GM23248 (cell line): ENCODE data around the gene HOXC11. TPM values are rescaled to one million over a fixed set of nuclear protein-coding genes. Genes with fewer than 3 reads are reported as not detected.

Experiments
- DNase-seq: peaks from one replicate; pipeline ENCODE4 v3.0.0-alpha.2; 2015
- H2AFZ ChIP-seq: fragments of 200-600 bp; sonication (generic); 2 replicates; pipeline ENCODE4 v1.6.1; 2016; ENCODE audit warnings: antibody characterized with exemption
- H3F3A ChIP-seq: fragments of 200-600 bp; sonication (generic); 2 replicates; pipeline ENCODE4 v1.6.1; 2016; ENCODE audit warnings: mild to moderate bottlenecking, antibody characterized with exemption, mixed run types; ENCODE audit not compliant: insufficient read depth
- H3K27ac ChIP-seq: fragments of 200-600 bp; sonication (generic); 2 replicates; pipeline ENCODE4 v1.5.1; 2016; ENCODE audit warnings: mild to moderate bottlenecking
- H3K27me3 ChIP-seq: fragments of 200-600 bp; sonication (generic); replicated peaks from 2 replicates; pipeline ENCODE4 v1.6.1; 2016; ENCODE audit warnings: mild to moderate bottlenecking; ENCODE audit not compliant: insufficient read depth
- H3K36me3 ChIP-seq: fragments of 200-600 bp; sonication (generic); 2 replicates; pipeline ENCODE4 v1.6.1; 2016; ENCODE audit warnings: low read depth, mild to moderate bottlenecking
- H3K4me1 ChIP-seq: fragments of 200-600 bp; sonication (generic); 2 replicates; pipeline ENCODE4 v1.6.1; 2016; ENCODE audit warnings: mild to moderate bottlenecking; ENCODE audit not compliant: insufficient read depth
- H3K4me2 ChIP-seq: fragments of 200-600 bp; sonication (generic); one replicate; pipeline ENCODE4 v1.6.1; 2016; ENCODE audit warnings: mild to moderate bottlenecking; ENCODE audit not compliant: unreplicated experiment
- H3K4me3 ChIP-seq: fragments of 200-600 bp; sonication (generic); 2 replicates; pipeline ENCODE4 v1.5.1; 2016; ENCODE audit warnings: mild to moderate bottlenecking
- H3K79me2 ChIP-seq: fragments of 200-600 bp; sonication (generic); 2 replicates; pipeline ENCODE4 v1.6.1; 2016; ENCODE audit warnings: mild to moderate bottlenecking; ENCODE audit not compliant: insufficient read depth
- H3K9ac ChIP-seq: fragments of 200-600 bp; sonication (generic); 2 replicates; pipeline ENCODE4 v1.6.1; 2016; ENCODE audit warnings: mild to moderate bottlenecking
- H3K9me2 ChIP-seq: fragments of 200-600 bp; sonication (generic); 2 replicates; pipeline ENCODE4 v1.6.1; 2016; ENCODE audit warnings: mixed run types, mild to moderate bottlenecking, moderate library complexity; ENCODE audit not compliant: insufficient read depth
- H3K9me3 ChIP-seq: fragments of 200-600 bp; sonication (generic); one replicate; pipeline ENCODE4 v1.6.1; 2017; ENCODE audit warnings: low read depth
- H4K20me1 ChIP-seq: fragments of 200-600 bp; sonication (generic); 2 replicates; pipeline ENCODE4 v1.6.0; 2016; ENCODE audit not compliant: insufficient read depth
- EZH2 ChIP-seq: fragments of 200-600 bp; sonication (generic); IDR thresholded peaks from 2 replicates; pipeline ENCODE4 v1.6.1; 2018; ENCODE audit warnings: antibody characterized with exemption, mild to moderate bottlenecking; ENCODE audit not compliant: insufficient read depth, poor library complexity, severe bottlenecking
- EZH2phosphoT487 ChIP-seq: fragments of 200-600 bp; sonication (generic); IDR thresholded peaks from 2 replicates; pipeline ENCODE4 v1.6.1; 2018; ENCODE audit warnings: antibody characterized with exemption, moderate library complexity, mild to moderate bottlenecking, low read depth; ENCODE audit not compliant: insufficient read depth
- WGBS, 2 experiments: methylation state at CpG; one replicate each; pipeline ENCODE4 v1.1.6; 2015 to 2017; ENCODE audit warnings: low lambda C conversion rate in 2 of 2, low coverage in 1 of 2; ENCODE audit errors: missing lambda C conversion rate in 2 of 2; 5-methylcytosine and 5-hydroxymethylcytosine counted together
- in situ Hi-C: fragments of 300-500 bp; cut with MboI; formaldehyde crosslinking; loops from 2 replicates; pipeline ENCODE4 v1.15.0; 2020
- polyA plus RNA-seq: library from polyadenylated mRNA; unstranded; fragments of >200 nt; fragmentation: Nextera tagmentation; extraction: Ambion mirVana; gene quantifications from 2 replicates; pipeline ENCODE4 v1.2.1, GENCODE V29; 2016
- total RNA-seq: library from RNA; depleted of rRNA; stranded (reverse); fragments of >200 nt; shearing (Covaris generic); gene quantifications from 2 replicates; pipeline ENCODE4 v1.2.3, GENCODE V29; 2014

The HOXC11 gene
- total and polyA plus RNA-seq, 2 experiments from 2014 or later, result not detected

DNA sequence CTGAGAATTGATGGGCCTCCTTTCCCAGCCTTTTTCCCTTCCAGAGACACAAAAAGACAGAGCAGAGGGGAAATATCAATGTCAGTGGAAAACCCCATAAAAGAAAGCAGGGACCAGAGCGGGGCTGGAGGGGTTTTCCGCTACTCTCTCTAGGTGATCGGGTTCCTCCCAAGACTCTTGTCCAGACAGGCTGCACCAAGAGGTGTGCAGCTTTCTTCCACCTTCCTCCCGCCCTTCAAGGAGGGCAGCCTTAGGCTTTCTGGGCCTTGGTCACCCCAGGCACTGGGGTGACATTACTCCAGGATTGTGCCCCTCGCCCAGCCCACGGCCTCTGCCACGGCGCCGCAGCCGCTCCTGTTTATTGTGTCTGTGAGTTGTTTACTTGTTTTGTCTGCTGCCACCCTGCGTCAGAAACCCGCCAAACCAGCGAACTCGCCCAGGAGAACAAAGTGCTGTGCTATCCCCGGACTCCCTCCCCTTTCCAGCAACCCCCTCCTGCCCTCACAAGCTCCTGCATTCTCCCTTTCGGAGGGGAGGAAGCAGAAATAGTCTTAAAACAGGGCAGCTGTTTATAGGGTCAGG is 48.6 kb downstream of the HOXC11 start:
- peak overlapping the region; percentile 94 for H3K4me2 ChIP-seq
- no peaks in the 10 kb centered on the region for H4K20me1 ChIP-seq
- H3K27me3 ChIP-seq, result no peaks in the 10 kb centered on the region
- 6 to 8% methylated on average over 15 to 16 of the region's 16 CpGs for WGBS, 2 experiments
- H3F3A ChIP-seq, result peaks cover 18% of the 10 kb centered on the region; the same call in 1 of the 2 replicates
- H3K9me2 ChIP-seq, result no peaks in the 10 kb centered on the region
- peaks cover 93% of the 10 kb centered on the region for H3K79me2 ChIP-seq
- H3K9ac ChIP-seq, result peak overlapping the region; percentile 97
- peaks cover 62% of the 10 kb centered on the region for H3K4me1 ChIP-seq
- no peaks in the 10 kb centered on the region for H3K36me3 ChIP-seq
- H3K4me3 ChIP-seq, result peak overlapping the region; percentile 78
- no peaks in the 10 kb centered on the region for H3K9me3 ChIP-seq
- peak; percentile 78 for DNase-seq
- in situ Hi-C loops, result loop anchor here (10.0 kb wide), 1 partner anchor 173 kb away; no protein-coding TSS in a partner anchor
- peak overlapping the region; percentile 99 for H3K27ac ChIP-seq
- TF ChIP-seq EZH2 (no peak), EZH2phosphoT487 (no peak)
- peak overlapping the region; percentile 50 for H2AFZ ChIP-seq

DNA sequence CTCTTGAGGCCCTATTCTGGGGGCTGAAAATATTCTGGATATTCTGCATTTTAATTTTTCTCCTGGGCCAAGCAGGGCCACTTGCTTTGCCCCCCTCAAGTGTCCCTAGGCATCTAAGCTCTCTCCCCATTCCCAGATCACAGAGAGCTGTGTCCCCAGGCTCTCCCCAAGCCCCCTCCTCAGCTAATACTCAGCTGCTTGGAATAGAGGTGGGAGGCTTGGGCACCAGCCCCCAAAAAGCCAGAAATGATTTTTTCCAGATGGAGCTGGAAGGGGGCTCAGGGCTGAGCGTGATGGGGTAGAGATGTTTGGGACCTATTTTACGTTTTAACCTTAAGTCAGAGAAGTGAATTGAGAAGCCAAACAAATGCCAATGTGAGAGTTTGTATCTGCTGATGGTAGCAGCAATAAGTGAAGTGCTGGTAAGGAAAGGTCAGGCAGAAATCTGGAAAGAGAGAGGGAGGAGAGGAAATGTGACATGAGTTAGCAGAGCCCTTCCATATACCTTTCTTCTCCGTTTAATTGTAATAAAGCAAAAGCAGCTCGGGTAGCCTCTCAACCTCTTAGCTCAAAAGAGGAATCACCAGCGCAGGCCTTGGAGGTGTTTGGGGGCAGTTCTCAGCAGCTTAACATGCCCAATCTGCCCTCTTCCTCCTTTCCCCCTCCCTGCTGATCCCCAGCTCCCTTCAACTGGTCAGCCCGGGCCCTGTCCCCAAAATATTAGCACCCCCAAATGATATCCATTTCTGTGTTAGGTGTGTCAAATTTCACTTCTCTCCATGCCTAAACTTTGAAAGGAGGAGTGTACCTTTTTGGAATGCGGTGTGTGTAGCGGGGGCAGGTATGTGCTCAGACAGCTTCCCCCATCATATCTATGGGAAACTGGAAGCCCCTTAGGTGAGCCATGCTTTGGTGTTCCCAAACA is 50.3 kb downstream of the HOXC11 start:
- Histone ChIP-seq H2AFZ (peak overlapping the region; percentile 47; the same call in 1 of the 2 replicates), H3K9me3 (no peaks in the 10 kb centered on the region), H3K36me3 (no peaks in the 10 kb centered on the region), H4K20me1 (no peaks in the 10 kb centered on the region), H3K4me2 (peak overlapping the region; percentile 94), H3K4me1 (peaks cover 75% of the 10 kb centered on the region), H3K27me3 (no peaks in the 10 kb centered on the region), H3K79me2 (peaks cover 100% of the 10 kb centered on the region), H3K27ac (peak overlapping the region; percentile 99), H3K4me3 (peak overlapping the region; percentile 77), H3K9ac (peak overlapping the region; percentile 97), H3K9me2 (no peaks in the 10 kb centered on the region), H3F3A (peaks cover 28% of the 10 kb centered on the region; the same call in 1 of the 2 replicates)
- in situ Hi-C loops, result loop anchor here (10.0 kb wide), 1 partner anchor 172 kb away; no protein-coding TSS in a partner anchor
- DNase-seq, result peak; percentile 41
- TF ChIP-seq EZH2 (no peak), EZH2phosphoT487 (no peak)
- WGBS, 2 experiments, result 37 to 49% methylated on average over 8 of the region's 8 CpGs

DNA sequence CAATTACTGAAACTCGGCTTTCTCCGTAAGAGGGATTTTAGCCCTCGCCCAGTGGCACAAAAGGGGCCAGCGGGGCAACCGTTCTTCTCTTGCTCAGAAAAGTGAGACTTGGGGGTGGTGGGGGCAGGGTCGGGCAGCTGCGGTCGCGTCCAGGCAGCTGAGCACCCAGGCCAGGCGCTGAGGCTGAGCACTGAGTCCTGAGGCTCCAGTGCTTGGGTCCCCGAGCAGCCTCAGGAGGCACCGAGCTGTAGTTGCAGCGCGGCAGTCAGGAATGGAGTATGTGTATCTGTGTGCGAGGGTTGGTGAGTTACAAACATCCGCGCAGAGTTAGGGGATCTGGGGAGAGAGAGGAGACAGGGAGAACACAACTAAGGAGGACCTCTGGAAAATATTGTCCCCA is 51.2 kb downstream of the HOXC11 start:
- H3K4me2 ChIP-seq, result peak overlapping the region; percentile 94
- in situ Hi-C loops, result loop anchor here (10.0 kb wide), 1 partner anchor 171 kb away; no protein-coding TSS in a partner anchor
- H3K27ac ChIP-seq, result peak overlapping the region; percentile 99
- H3K9me2 ChIP-seq, result no peaks in the 10 kb centered on the region
- peak; percentile 75 for DNase-seq
- peak overlapping the region; percentile 77 for H3K4me3 ChIP-seq
- H3K9ac ChIP-seq, result peak overlapping the region; percentile 97
- no peaks in the 10 kb centered on the region for H3K36me3 ChIP-seq
- H4K20me1 ChIP-seq, result no peaks in the 10 kb centered on the region
- TF ChIP-seq EZH2, result no peak
- no peak; the same call in 1 of the 2 replicates for TF ChIP-seq EZH2phosphoT487
- peak overlapping the region; percentile 47 for H2AFZ ChIP-seq
- H3F3A ChIP-seq, result peaks cover 28% of the 10 kb centered on the region; the same call in 1 of the 2 replicates
- 2% methylated on average over 17 of the region's 17 CpGs for WGBS, 2 experiments
- H3K27me3 ChIP-seq, result no peaks in the 10 kb centered on the region
- H3K9me3 ChIP-seq, result no peaks in the 10 kb centered on the region
- H3K79me2 ChIP-seq, result peaks cover 100% of the 10 kb centered on the region
- H3K4me1 ChIP-seq, result peaks cover 75% of the 10 kb centered on the region

DNA sequence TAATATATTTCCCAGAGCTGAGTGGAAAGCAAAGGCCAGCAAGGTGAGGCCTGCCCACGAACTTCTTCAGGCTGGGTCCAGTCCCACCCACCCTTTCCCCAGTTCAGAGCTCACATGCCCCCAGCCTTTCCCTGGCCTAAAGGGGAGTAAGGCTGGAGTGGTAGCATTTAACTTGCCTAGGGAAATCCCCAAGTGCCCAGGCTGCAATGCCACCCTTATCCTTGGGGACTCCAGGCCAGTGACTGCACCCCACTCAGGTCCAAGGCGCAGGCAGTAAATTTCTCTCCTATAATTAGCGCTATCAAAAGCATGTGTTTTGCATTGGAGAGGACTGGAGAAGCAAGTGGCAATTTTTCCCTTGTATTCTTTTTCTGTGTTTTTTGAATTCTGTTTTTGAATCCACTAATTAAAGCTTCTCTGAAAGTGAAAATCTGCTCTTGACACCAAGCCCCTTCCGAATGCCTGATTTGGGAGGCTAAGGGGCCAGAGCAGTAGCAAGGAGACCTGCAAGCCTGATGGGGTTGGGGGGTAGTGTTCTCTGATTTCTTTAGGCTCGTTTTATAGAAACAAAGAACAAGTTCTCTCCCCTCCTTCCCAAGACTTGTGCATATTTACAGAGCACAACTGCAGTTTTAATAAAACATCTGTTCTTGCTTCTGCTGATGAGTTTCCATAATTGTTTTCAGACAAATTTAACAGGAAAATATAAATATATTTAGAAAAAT is 51.8 kb downstream of the HOXC11 start:
- H3K9ac ChIP-seq, result peak overlapping the region; percentile 97
- H3K79me2 ChIP-seq, result peaks cover 99% of the 10 kb centered on the region

More for the DNA sequence above, 51.8 kb downstream of the HOXC11 start:
- peak; percentile 48 for DNase-seq
- H3K4me1 ChIP-seq, result peaks cover 75% of the 10 kb centered on the region
- no peaks in the 10 kb centered on the region for H3K36me3 ChIP-seq
- no peaks in the 10 kb centered on the region for H3K9me2 ChIP-seq
- WGBS, 2 experiments, result 4 to 8% methylated on average over 4 to 5 of the region's 5 CpGs
- H3K4me3 ChIP-seq, result peak overlapping the region; percentile 77
- in situ Hi-C loops, result loop anchor here (10.0 kb wide), 1 partner anchor 170 kb away; no protein-coding TSS in a partner anchor
- TF ChIP-seq EZH2 (no peak), EZH2phosphoT487 (no peak)
- H2AFZ ChIP-seq, result peak overlapping the region; percentile 47
- H3K27me3 ChIP-seq, result no peaks in the 10 kb centered on the region
- no peaks in the 10 kb centered on the region for H3K9me3 ChIP-seq
- H3F3A ChIP-seq, result peaks cover 28% of the 10 kb centered on the region; the same call in 1 of the 2 replicates
- H4K20me1 ChIP-seq, result no peaks in the 10 kb centered on the region
- H3K4me2 ChIP-seq, result peak overlapping the region; percentile 94
- H3K27ac ChIP-seq, result peak overlapping the region; percentile 99
